Renal cortex interstitium (tissue), 15 donors: ENCODE results near the gene DPYSL3. TPM values are rescaled to one million over a fixed set of nuclear protein-coding genes. Genes with fewer than 3 reads are reported as not detected.
"Not testable (repeated sequence)": the region's sequence is repeated elsewhere in the genome, so short reads cannot be mapped to it uniquely, and the experiment has no call there.

Source experiments
- DNase-seq, 11 donors: peaks; one replicate each; pipeline ENCODE4 v3.0.0-alpha.2; 2013; ENCODE audit warnings: low read depth in 9 of 11, low spot score in 4 of 11; ENCODE audit errors: extremely low read depth in 1 of 11
- long read RNA-seq, 16 experiments: transcript quantifications; one replicate each; lab custom pipeline, GENCODE V29; 2026
- polyA plus RNA-seq, 3 donors: library from polyadenylated mRNA; unstranded; fragments of 120-200 nt; gene quantifications; one replicate each; pipeline ENCODE4 v1.2.1, GENCODE V29; 2013; ENCODE audit not compliant: insufficient read length in 3 of 3

DPYSL3 gene
- 10 to 100 TPM; 30.4 to 44.1 (median 33.1) TPM for polyA plus RNA-seq
- long read RNA-seq, donor 1, full-length matches to known transcripts: 2 of 2 reads
- long read RNA-seq, donor 1, partial matches to known transcripts: 0 of 2 reads
- long read RNA-seq, donor 1, other reads (novel, unspliced or antisense): 0 of 2 reads
- long read RNA-seq, donor 2, full-length matches to known transcripts: 3 of 3 reads
- long read RNA-seq, donor 2, partial matches to known transcripts: 0 of 3 reads
- long read RNA-seq, donor 2, other reads (novel, unspliced or antisense): 0 of 3 reads
- long read RNA-seq, donor 3, full-length matches to known transcripts: 5 of 13 reads
- long read RNA-seq, donor 3, partial matches to known transcripts: 8 of 13 reads
- long read RNA-seq, donor 3, other reads (novel, unspliced or antisense): 0 of 13 reads
- long read RNA-seq, donor 4, full-length matches to known transcripts: 2 of 2 reads
- long read RNA-seq, donor 4, partial matches to known transcripts: 0 of 2 reads
- long read RNA-seq, donor 4, other reads (novel, unspliced or antisense): 0 of 2 reads
- long read RNA-seq, donor 5: 0 reads
- long read RNA-seq, donor 6, full-length matches to known transcripts: 5 of 5 reads
- long read RNA-seq, donor 6, partial matches to known transcripts: 0 of 5 reads
- long read RNA-seq, donor 6, other reads (novel, unspliced or antisense): 0 of 5 reads
- long read RNA-seq, donor 7, full-length matches to known transcripts: 4 of 4 reads
- long read RNA-seq, donor 7, partial matches to known transcripts: 0 of 4 reads
- long read RNA-seq, donor 7, other reads (novel, unspliced or antisense): 0 of 4 reads
- long read RNA-seq, donor 8: 0 reads
- long read RNA-seq, donor 9, full-length matches to known transcripts: 2 of 2 reads
- long read RNA-seq, donor 9, partial matches to known transcripts: 0 of 2 reads
- long read RNA-seq, donor 9, other reads (novel, unspliced or antisense): 0 of 2 reads
- long read RNA-seq, donor 10, full-length matches to known transcripts: 4 of 4 reads
- long read RNA-seq, donor 10, partial matches to known transcripts: 0 of 4 reads
- long read RNA-seq, donor 10, other reads (novel, unspliced or antisense): 0 of 4 reads
- long read RNA-seq, donor 11, full-length matches to known transcripts: 4 of 4 reads
- long read RNA-seq, donor 11, partial matches to known transcripts: 0 of 4 reads
- long read RNA-seq, donor 11, other reads (novel, unspliced or antisense): 0 of 4 reads
- long read RNA-seq, donor 12: 0 reads
- long read RNA-seq, donor 13: 0 reads
- long read RNA-seq, donor 14, full-length matches to known transcripts: 1 of 1 reads
- long read RNA-seq, donor 14, partial matches to known transcripts: 0 of 1 reads
- long read RNA-seq, donor 14, other reads (novel, unspliced or antisense): 0 of 1 reads
- long read RNA-seq, donor 15, full-length matches to known transcripts: 3 of 3 reads
- long read RNA-seq, donor 15, partial matches to known transcripts: 0 of 3 reads
- long read RNA-seq, donor 15, other reads (novel, unspliced or antisense): 0 of 3 reads
- long read RNA-seq, donor 16, full-length matches to known transcripts: 3 of 3 reads
- long read RNA-seq, donor 16, partial matches to known transcripts: 0 of 3 reads
- long read RNA-seq, donor 16, other reads (novel, unspliced or antisense): 0 of 3 reads

DNA sequence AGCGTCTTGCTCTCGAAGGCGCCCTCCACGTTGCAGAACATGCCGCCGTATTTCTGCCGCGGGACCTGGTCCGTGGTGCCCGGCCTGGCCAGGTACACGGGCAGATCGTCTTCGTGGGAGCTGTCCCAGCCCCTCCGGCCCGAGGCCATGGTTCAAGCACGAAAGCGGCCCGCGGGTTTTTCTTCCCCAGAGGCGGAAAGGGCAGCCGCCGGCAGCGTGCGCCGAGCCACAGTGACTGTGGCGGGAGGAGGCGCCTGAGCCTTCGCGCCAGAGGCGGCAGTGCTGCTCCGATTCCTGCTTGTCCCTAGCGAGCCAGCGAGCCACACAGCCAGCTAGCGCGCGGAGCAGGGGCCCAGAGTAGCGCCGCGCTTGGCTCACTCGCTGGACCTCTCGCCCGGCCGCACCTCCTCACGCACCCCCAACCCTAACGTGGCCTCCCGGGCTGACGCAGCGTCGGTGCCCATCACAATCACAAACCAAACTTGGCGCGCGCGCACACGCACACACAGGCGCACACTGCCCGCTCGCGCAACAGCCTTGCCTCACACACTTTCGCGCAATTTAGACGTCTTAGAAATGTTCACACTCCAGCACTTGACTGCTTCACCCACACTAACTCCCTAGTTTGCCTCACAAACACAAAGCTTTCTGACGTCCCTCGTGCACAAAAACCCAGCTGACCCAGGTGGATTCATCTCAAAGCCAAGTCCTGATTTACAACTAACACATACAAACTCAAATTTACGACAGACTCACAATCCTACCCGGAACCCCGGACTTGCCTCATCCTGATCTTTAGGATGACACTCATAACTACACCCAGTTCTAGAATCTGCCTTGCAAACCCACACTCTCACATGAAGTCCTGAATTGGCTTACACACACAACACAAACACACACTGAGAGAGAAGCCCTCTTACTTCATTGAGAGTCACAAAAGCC lies at the start of gene DPYSL3:
Gene DPYSL3, minus strand, starts transcription at position 359 of the 942 bp plus-strand sequence. Its CDS starts 210 bp downstream, at position 149.
- DNase-seq: peak in 10 of 11 donors; percentile 9 to 54 (median 45)

DNA sequence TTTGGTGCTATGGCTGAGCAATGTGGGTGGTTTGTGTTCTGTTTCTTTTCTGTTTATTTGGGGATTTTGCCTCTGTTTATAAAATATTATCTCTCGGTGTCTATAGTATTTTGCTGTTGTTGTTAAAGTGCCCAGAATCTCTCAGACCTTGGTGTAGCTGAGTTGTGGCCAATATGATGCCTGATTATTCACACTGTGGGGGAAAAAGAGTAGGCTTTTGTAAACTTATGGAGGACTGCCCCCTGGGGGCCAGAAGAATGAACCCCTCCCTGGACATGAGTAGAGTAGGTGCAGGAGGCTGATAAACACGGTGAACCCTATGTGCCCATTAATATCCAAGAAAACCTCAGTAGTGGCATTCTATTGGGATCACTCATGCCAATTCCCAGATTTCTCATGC lies 49.0 kb upstream of the DPYSL3 start:
- no peak for DNase-seq

DNA sequence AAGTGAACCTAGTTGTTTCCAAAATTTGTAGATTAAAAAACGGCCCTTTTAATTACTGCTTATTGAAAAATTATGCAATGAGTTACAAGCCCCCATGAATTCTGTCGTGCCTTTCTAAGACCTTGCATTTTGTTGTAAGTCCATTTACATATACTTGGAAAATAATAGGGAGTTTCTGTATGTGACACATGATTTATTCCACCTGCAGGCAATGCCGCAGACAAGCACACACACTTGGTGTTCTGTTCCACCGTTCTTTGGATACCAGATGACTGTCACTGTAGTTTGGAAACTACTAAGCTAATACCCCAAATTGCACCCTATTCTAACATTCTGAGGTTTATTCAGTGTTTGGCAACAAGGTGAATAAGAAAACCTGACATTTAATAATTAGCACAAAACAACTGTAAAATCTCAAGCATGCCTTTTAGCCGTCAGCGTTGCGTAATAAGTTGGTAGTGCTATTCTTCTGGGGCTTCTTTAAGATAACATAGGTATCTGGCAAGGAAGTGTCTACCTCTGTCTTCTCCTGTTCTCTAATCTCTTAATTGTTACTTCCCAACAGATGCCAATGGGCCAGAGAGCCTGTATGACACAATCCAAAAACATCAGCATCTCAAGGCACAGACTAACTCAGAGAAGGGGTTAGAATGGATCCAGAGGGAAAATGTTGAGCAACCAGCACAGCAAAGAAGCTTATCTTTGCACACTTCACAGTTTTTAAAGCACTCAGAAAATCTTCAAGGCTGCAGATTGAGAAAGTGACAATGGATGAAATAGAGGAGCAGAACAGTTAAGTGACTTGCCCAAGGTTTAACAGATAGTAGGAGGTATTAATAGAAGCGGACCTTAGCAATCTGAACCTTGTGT lies 48.2 kb upstream of the DPYSL3 start:
- DNase-seq: no peak

DNA sequence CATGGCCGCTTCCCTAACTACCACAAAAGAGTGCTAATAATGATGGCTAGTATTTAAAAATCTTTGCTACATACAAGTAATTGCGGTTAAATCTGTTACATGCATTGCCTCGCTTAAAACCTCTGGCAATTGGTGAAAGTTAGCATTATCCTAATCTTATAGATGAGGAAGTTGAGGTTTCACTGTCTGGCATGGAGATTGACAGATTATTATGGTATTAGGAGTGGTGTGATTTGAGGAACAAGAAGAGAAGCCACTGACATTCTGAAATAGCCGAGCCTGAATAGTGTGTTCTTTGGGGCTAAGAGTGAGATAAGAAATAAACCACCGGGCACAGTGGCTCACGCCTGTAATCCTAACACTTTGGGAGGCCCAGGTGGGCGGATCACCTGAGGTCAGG lies 45.3 kb upstream of the DPYSL3 start:
- DNase-seq: no peak

DNA sequence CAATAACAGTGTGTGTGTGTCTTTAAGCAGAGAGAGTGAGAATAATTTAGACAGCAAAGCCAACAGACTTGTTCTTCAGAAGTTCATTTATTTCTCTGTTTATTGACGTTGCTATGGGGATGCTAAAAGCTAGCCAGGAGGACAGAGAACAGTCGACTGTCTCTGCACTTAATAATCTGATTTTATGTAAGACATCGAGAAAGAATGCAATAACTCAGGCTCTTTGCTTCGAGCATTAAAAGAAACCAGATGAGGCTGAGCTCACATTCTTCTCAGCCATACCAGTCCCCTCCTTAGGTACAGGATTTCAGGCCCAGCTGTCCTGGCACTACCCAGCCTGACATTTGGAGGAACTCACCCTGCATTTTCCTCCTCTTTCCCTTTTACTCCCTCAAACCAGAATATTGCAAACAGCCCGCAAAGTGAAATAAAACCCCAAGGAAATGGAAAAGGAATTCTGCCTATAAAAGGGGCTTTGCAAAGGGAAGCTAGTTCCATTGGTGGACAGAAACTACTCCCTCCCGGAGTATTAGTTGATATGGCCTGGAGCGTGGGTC lies 44.5 kb upstream of the DPYSL3 start:
- DNase-seq: peak in 10 of 11 donors; percentile 18 to 59 (median 44)

DNA sequence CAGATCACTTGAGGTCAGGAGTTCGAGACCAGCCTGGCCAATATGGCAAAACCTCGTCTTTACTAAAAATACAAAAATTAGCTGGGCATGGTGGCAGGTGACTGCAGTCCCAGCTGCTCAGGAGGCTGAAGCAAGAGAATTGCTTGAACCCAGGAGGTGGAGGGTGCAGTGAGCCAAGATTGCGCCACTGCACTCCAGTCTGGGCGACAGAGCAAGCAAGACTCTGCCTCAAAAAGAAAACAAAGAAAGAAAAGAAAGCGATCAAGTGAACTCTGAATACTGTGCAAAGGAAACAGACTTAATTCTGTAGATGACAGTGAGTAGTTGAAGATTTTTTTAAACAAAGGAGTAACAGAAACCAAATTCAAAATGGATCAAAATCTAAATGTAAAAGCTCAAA lies 43.9 kb upstream of the DPYSL3 start:
- not testable (repeated sequence) for DNase-seq

DNA sequence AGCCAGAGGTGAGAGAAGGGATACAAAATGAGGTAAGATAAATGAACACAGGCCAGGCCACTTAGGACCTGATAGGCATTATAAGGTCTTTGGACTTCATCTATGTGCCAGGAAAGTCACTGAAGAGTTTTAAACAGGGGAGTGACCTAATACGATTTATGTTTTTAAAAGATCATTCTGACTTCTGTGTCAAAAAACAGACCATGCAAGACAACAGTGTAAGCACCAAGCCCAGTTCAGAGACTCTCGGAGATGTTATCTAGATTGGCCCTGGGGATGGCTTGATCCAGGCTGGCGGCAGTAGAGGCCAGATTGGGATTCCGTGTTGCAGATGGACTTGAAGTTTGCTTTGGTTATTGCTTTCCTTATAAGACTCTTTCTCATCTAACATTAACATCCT lies 43.0 kb upstream of the DPYSL3 start:
- DNase-seq: no peak

DNA sequence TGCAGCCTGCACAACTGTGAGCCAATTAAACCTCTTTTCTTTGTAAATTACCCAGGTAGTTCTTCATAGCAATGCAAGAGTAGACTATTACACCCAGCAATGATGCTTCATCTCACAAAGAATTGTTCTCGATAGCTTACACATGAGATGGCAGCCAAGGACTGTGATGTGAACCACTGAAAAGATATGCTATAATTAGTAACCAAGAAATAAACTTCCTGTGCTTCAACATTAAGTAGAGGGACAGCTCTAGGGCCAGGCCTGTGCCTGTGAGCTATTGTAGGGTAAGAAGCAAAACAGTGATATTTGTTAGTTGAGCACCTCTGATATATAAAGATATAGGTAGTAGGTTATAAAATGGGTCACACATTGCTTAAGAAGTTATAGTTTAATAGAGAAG lies 41.8 kb upstream of the DPYSL3 start:
- DNase-seq: no peak

DNA sequence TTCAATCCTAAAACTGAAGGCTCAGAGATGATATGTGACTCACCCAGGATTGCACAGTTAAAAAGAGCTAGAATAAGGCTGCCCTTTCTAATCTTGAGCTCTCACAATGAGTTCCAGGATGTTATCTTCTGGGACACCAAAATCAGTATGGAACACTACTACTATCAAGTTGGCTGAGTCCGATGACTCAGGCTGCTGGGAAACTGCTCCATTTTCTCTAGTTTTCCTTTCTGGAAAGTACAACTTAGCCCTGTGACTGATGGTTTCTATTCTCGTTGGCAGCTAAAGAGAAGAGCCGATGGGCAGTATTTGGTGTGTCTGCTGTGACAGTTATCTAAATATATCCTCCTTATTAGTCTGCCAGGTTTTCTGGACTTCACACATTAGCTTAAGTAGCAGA lies 37.9 kb upstream of the DPYSL3 start:
- no peak for DNase-seq

DNA sequence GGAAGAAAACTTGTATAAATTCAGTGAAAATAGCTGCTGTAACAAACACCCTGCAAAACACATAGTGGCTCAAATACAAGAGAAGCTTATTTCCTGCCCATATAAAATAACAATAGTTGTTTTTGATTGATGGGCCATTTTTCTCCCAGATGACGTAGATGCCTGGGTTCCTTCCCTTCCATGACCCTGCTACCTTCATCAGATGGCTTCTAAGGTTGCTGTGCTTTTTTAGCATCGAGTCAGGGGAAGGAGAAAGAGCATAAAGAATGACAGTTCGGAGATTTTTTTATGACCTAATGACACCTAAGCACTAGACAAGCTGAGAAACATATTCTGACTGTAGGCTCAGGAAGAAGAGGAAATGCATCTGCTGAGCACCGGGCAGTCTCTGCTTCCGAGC lies 34.7 kb upstream of the DPYSL3 start:
- DNase-seq: no peak

DNA sequence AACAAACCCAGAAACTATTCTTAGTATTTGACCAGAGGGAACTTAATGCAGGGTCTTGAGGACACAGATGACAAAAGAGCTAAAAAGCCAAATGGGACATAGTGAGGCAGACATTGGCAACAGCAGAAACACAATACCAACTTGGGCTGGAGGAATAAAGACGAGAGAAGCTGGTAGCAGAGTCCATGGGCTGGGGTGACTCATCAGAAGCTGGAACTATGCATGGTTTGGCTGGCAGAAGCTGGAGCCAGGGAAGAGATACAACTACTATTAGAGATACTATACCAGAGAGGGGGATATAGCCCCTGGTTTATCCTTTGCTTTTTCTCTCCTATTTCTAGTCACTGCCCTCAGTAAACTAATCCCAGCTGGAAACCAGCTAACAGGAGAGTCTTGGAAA lies 29.2 kb upstream of the DPYSL3 start:
- no peak for DNase-seq

DNA sequence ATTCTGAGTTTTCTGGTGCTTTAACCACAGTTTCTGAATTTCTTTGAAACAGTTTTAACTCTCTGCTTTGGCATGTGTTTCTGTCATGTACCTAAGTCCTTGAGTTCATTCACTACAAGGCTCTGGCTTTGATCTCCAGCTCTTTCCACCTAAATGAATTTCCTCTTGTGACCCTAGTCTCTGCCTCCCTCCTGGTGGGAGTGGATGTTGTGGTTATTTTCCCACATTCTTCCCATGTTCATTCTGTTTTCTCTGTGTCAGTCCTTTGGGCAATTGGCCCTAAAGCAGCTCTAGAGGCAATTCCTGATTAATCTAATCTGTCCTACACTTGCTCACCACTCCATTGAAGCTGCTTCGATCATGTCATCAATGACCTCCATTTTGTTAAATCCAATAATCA lies 28.4 kb upstream of the DPYSL3 start:
- DNase-seq: no peak

DNA sequence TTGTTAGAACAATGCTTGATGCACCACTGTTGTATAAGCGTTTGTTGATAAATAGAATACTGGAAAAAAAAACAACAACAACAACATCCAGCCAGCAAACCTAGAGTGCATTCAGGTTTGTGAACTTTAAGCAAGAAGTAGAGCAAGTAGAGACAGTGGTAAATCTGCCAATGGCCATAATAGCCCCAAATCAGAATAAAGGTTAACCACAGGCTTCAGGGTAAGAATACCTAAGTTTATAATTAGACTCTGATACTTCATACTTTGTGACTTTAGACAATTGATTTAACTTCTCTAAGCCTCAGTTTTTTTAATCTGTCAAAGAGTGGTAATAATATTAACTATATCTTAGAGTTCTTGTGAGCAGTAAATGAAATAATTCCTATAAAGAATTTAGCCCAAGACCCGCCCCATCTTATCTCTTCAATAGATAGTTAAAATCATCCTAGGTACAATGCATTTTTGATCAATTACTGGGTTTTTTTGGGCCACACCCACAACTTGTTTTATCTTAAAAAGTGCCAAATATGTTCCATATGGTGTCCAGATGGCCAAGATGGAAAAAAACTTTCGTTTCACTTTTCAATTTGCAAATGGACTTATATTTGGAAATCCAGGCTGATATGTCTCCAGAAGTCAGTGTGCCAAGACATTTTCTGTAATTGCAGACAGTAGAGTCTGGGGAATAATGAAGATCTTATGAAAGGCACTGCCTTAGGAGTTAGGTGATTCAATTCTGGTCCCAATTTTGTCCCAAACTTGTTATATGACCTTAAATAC lies 24.5 kb upstream of the DPYSL3 start:
- no peak for DNase-seq

DNA sequence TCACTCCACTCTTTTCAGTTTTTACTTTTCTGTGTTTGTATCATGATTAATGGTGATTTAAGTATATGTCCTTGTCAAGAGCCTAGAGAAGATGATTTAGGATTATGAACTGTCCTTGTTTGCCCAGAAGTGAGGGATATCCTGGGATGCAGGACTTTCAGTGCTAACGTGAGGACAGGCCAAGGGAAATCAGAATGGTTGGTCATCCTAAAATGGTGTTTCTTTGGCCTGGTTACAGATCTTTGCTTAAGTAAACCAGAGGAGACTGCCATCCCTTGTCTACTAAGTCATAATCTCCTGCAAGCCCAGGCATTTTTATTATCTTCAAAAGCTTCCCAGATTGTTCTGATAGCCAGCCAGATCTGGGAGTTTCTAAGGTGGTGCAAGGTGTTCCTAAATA lies 22.3 kb upstream of the DPYSL3 start:
- no peak for DNase-seq

DNA sequence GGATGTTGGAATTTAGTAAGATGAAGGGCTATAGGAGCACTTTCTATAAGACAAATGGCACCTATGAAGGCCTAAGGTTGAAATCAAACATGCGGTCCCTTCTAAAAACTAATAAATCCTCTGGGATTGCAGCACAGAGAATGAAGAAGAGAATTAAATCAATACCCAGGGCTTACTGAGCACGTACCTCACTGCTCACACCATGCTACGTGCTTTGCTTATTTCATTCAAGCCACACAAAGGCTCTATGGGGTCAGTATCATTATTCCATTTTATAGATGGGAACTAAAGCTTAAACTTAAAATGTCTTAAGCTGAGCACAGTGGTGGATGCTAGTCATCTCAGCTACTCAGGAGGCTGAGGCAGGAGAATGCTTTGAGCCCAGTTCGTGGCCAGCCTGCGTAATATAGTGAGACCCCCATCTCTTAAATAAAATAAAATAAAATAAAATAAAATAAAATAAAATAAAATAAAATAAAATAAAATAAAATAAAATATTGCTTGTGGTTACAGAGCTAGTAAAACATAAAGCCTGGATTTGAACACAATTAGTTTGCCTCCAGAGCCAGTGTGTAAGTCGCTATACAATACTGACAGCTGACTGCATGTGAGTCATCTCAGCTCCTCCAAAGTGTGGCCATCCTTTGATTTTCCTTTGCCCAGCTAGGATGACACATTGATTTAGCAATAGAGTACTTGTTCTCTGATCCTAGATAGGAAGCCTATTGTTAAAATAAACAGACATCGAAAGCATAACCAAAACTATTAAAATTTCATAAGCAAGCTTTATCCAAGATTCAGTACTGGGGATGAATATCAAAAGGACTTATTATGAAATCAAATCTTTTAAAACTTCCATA lies 20.9 kb upstream of the DPYSL3 start:
- DNase-seq: no peak
